Glutamatergic neuron (in vitro differentiated cells): ENCODE results near the gene MAGI1. TPM values are rescaled to one million over a fixed set of nuclear protein-coding genes. Genes with fewer than 3 reads are reported as not detected.

Source experiments
- DNase-seq: peaks from one replicate; pipeline ENCODE4 v3.0.0; 2022
- H3K27ac Mint-ChIP-seq: one replicate; pipeline ENCODE4 v1.8.0; 2020; ENCODE audit warnings: mild to moderate bottlenecking, mixed read lengths, inconsistent platforms; ENCODE audit not compliant: unreplicated experiment
- H3K27me3 Mint-ChIP-seq: one replicate; pipeline ENCODE4 v1.8.0; 2020; ENCODE audit warnings: mild to moderate bottlenecking, moderate library complexity, mixed read lengths, inconsistent platforms; ENCODE audit not compliant: unreplicated experiment
- H3K36me3 Mint-ChIP-seq: one replicate; pipeline ENCODE4 v1.8.0; 2020; ENCODE audit warnings: mild to moderate bottlenecking, mixed read lengths, inconsistent platforms; ENCODE audit not compliant: unreplicated experiment
- H3K4me1 Mint-ChIP-seq: one replicate; pipeline ENCODE4 v1.8.0; 2020; ENCODE audit warnings: mild to moderate bottlenecking, low read depth, mixed read lengths, inconsistent platforms; ENCODE audit not compliant: unreplicated experiment
- H3K4me3 Mint-ChIP-seq: one replicate; pipeline ENCODE4 v1.8.0; 2020; ENCODE audit warnings: mild to moderate bottlenecking, mixed read lengths, inconsistent platforms; ENCODE audit not compliant: unreplicated experiment
- H3K9me3 Mint-ChIP-seq: one replicate; pipeline ENCODE4 v1.8.0; 2020; ENCODE audit warnings: mild to moderate bottlenecking, moderate library complexity, mixed read lengths, inconsistent platforms; ENCODE audit not compliant: unreplicated experiment
- CTCF ChIP-seq: fragments of 200-600 bp; sonication (generic); IDR thresholded peaks from one replicate; pipeline ENCODE4 v1.5.0; 2021; ENCODE audit not compliant: partially characterized antibody, unreplicated experiment
- total RNA-seq: library from RNA; stranded (reverse); fragmentation: NEBNext Ultra II Directional; extraction: Animal tissue kit (Norgen Biotek cat#: 25700); gene quantifications from one replicate; pipeline ENCODE4 v1.2.1, GENCODE V29; 2021; ENCODE audit not compliant: unreplicated experiment

The MAGI1 gene
- total RNA-seq, 1 donor from 2014 or later, result 46.5 TPM

- TF ChIP-seq CTCF, result no peak
- no peak for DNase-seq
- Mint-ChIP-seq H3K4me3 (no peak overlapping the region), H3K9me3 (peaks cover under 1% of the 10 kb centered on the region), H3K36me3 (no peaks in the 10 kb centered on the region), H3K27me3 (no peaks in the 10 kb centered on the region), H3K4me1 (no peaks in the 10 kb centered on the region), H3K27ac (no peak overlapping the region)
Observed at GRCh38 chr3:65978116-65978515, 60.6 kb downstream of the MAGI1 start.

DNA sequence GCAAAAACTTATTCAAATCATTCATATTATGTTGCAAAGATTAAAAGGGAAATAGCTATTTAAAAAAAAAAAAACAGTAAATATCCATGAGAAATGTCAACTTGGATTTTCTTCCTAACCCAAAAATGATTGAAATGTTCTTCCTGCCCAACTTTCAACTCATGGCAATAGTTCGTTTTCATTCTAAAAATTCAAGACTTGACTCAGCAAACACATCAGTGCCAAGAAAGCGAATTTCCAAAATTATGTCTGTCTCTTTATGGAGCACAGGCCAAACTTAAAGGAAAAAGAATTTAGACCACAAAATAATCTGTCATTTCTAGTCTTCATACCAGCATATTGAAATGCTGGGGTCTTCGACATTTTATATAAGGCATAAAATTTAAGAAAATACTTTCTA lies 63.7 kb downstream of the MAGI1 start:
- no peaks in the 10 kb centered on the region for H3K36me3 Mint-ChIP-seq

DNA sequence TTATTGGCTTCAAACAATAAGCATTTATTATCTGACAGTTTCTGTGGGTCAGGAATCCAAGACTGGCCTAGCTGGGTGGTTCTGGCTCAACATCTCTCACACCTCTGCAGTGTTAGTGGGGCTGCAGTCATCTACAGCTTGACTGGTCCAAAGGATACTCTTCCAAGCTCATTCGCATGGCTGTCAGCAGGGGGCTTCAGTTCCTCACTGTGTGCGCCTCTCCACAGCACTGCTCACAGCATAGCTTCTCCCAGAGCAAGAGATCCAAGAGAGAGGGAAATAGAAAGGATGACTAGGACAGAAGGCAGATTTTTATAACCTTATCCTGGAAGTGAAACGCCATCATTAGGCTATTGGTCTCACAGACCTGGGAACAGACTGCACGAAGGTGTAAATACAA lies 64.2 kb downstream of the MAGI1 start:
- no peak for TF ChIP-seq CTCF
- Mint-ChIP-seq H3K27ac (no peak overlapping the region), H3K9me3 (no peaks in the 10 kb centered on the region), H3K4me1 (peaks cover 1% of the 10 kb centered on the region), H3K27me3 (peaks cover 2% of the 10 kb centered on the region), H3K4me3 (no peak overlapping the region), H3K36me3 (no peaks in the 10 kb centered on the region)
- DNase-seq, result no peak

More for the DNA sequence above, 63.7 kb downstream of the MAGI1 start:
- DNase-seq, result no peak
- Mint-ChIP-seq H3K4me1 (peaks cover 1% of the 10 kb centered on the region), H3K9me3 (no peaks in the 10 kb centered on the region), H3K27ac (no peak overlapping the region), H3K27me3 (peaks cover 2% of the 10 kb centered on the region), H3K4me3 (no peak overlapping the region)
- no peak for TF ChIP-seq CTCF

DNA sequence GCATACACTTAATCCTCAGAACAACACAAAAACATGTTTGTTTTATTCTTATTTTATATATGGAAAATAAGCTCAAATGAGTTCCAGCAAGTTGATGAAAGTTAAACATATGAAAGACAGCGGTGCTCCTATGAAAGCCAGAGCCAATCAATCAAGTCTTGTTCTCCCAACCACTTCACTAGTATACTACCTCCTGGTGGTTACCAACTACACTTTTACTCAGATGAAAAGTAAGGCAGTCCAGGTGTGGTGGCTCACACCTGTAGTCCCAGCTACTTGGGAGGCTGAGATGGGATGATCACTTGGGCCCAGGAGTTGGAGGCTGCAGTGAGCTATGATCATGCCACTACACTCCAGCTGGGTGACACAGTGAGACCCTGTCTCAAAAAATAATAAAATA lies 66.0 kb downstream of the MAGI1 start:
- H3K4me3 Mint-ChIP-seq, result no peak overlapping the region
- TF ChIP-seq CTCF, result no peak
- peaks cover 2% of the 10 kb centered on the region for H3K27me3 Mint-ChIP-seq
- peaks cover 1% of the 10 kb centered on the region for H3K4me1 Mint-ChIP-seq
- no peak overlapping the region for H3K27ac Mint-ChIP-seq
- H3K9me3 Mint-ChIP-seq, result no peaks in the 10 kb centered on the region
- no peaks in the 10 kb centered on the region for H3K36me3 Mint-ChIP-seq
- DNase-seq, result no peak

DNA sequence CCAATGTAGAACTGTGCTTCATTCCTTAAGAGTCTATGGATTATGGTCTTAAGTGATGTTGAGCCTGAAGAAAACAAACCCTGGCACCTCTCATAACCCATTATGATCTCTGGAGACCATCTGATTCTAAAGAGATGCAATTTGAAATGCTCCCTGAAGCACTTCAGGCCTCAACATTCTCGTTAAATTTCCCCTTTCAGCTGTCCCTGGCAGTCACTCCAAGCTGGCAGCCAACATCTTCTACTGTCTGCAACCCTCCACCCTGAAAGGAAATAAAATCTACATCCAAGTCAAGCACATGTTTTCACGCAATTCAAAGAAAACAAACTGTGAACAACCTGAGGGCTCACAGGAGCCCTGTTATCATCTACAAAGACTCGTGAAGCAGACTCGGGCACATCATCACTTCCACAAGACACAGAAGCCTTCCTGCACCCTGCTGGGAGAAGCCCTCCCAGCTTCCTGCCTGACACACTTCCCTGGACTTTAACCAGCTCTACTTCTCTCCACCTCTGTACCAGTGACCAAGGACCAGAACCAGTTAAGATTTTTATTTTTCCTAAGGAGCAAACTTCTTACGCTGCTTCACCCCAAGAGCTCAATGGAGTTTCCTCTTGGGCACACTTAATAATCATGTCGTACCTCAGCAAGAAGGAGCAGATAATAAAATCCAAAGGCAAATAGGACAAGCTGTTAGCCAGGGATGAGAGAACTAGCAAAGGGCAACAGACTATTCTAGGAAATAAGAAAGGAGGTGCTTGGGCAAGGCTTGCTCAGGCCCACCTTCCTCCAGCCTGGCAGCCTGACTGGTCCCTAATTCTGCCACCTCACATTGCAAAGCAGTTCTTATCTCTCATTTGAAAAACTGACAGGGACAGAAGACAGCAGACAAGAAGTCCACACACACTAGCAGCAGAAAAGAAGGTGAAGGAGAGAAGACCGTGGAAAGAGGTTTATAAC lies 67.1 kb downstream of the MAGI1 start:
- peaks cover 1% of the 10 kb centered on the region for H3K4me1 Mint-ChIP-seq
- H3K27me3 Mint-ChIP-seq, result peaks cover 2% of the 10 kb centered on the region
- no peak overlapping the region for H3K4me3 Mint-ChIP-seq
- TF ChIP-seq CTCF, result no peak
- H3K27ac Mint-ChIP-seq, result no peak overlapping the region
- DNase-seq, result no peak
- H3K36me3 Mint-ChIP-seq, result no peaks in the 10 kb centered on the region
- H3K9me3 Mint-ChIP-seq, result no peaks in the 10 kb centered on the region
